K562 (cell line): ENCODE measurements around the gene MTA2. TPM values are rescaled to one million over a fixed set of nuclear protein-coding genes. Genes with fewer than 3 reads are reported as not detected.

Experiments used
- AFF1 ChIP-seq, 2 experiments: fragments of 450-650 bp; IDR thresholded peaks; 2 replicates each; pipeline ENCODE4 v1.6.1; 2018; ENCODE audit warnings: mild to moderate bottlenecking in 2 of 2, low read depth in 1 of 2; ENCODE audit not compliant: partially characterized antibody in 2 of 2
- ATF1 ChIP-seq, 2 experiments: fragments of 450-650 bp in 1 of 2; IDR thresholded peaks; 2 replicates each; pipeline ENCODE4 v1.6.1; 2016; ENCODE audit warnings: missing compliant biosample characterization in 1 of 2, missing genetic modification characterization in 1 of 2
- CLOCK ChIP-seq: fragments of 250-450 bp; sonication (Bioruptor Pico); IDR thresholded peaks from 2 replicates; pipeline ENCODE4 v1.4.0; 2020; ENCODE audit warnings: mild to moderate bottlenecking, moderate library complexity, borderline replicate concordance
- ETS1 ChIP-seq: conservative IDR thresholded peaks from 2 replicates; pipeline ENCODE4 v1.6.1; 2011; ENCODE audit warnings: low read depth, mild to moderate bottlenecking, low read length; ENCODE audit not compliant: control insufficient read depth
- MNT ChIP-seq, 2 experiments: fragments of 450-650 bp; conservative IDR thresholded peaks; 2 replicates each; pipeline ENCODE4 v1.6.1; 2017; ENCODE audit warnings: mild to moderate bottlenecking in 2 of 2, moderate library complexity in 2 of 2
- MTA3 ChIP-seq: fragments of 450-650 bp; formaldehyde crosslinking; IDR thresholded peaks from 2 replicates; pipeline ENCODE4 v1.6.1; 2017; ENCODE audit warnings: mild to moderate bottlenecking, borderline replicate concordance
- MXI1 ChIP-seq: IDR thresholded peaks from 2 replicates; pipeline ENCODE4 v1.6.1; 2011; ENCODE audit warnings: low read depth, mild to moderate bottlenecking, improper control_type of control experiment, low read length
- RB1 ChIP-seq: fragments of 450-650 bp; IDR thresholded peaks from 2 replicates; pipeline ENCODE4 v1.6.1; 2017; ENCODE audit warnings: low read depth, mild to moderate bottlenecking
- SAFB ChIP-seq: fragments of 200-400 bp; formaldehyde crosslinking; IDR thresholded peaks from 2 replicates; pipeline ENCODE4 v1.6.1; 2017; ENCODE audit warnings: low read depth, low read length, borderline replicate concordance
- SMC3 ChIP-seq: conservative IDR thresholded peaks from 2 replicates; pipeline ENCODE4 v1.6.1; 2011; ENCODE audit warnings: low read depth, low read length, improper control_type of control experiment; ENCODE audit not compliant: insufficient read depth
- TAF1 ChIP-seq: IDR thresholded peaks from 2 replicates; pipeline ENCODE4 v1.6.1; 2011; ENCODE audit warnings: mild to moderate bottlenecking, low read length, moderate library complexity; ENCODE audit not compliant: insufficient read depth, control insufficient read depth, severe bottlenecking; ENCODE audit errors: extremely low read depth
- YY1 ChIP-seq, 3 experiments: IDR thresholded peaks; 2 replicates each; pipeline ENCODE4 v1.6.1; 2011; ENCODE audit warnings: low read length in 2 of 3, mild to moderate bottlenecking in 2 of 3, moderate library complexity in 2 of 3, borderline replicate concordance in 1 of 3, control low read depth in 1 of 3, low read depth in 1 of 3; ENCODE audit not compliant: insufficient read depth in 3 of 3, insufficient replicate concordance in 2 of 3, control insufficient read depth in 1 of 3, insufficient read length in 1 of 3; ENCODE audit errors: extremely low read depth in 1 of 3
- ZNF445 ChIP-seq: fragments of 250-450 bp; sonication (Bioruptor Pico); IDR thresholded peaks from 2 replicates; pipeline ENCODE4 v1.4.0; 2020; ENCODE audit warnings: low read depth, mild to moderate bottlenecking, moderate library complexity
- ZNF764 ChIP-seq: fragments of 250-450 bp; sonication (Bioruptor Pico); IDR thresholded peaks from 2 replicates; pipeline ENCODE4 v1.4.0; 2020; ENCODE audit warnings: low read depth, mild to moderate bottlenecking, moderate library complexity
- polyA plus RNA-seq, 8 experiments: library from polyadenylated mRNA; depleted of rRNA in 4 of 8; stranded (reverse) in 5 of 8; unstranded in 3 of 8; fragments of >200 nt; fragmentation: Nextera tagmentation in 2 of 8; fragmentation: Illumina TruSeq in 1 of 8; extraction: Ambion mirVana in 2 of 8; extraction: Trizol in 1 of 8; gene quantifications; 2 replicates each; pipeline versions ENCODE4 v1.2.1 to v1.2.3, GENCODE V29; 2011 to 2014; ENCODE audit warnings: inconsistent platforms in 1 of 8, missing spikeins in 1 of 8
- total RNA-seq, 7 experiments: library from RNA; depleted of rRNA in 6 of 7; stranded (reverse); fragments of >200 nt in 6 of 7; fragmentation: Illumina TruSeq in 2 of 7; extraction: Trizol in 2 of 7; gene quantifications; 2 replicates each; pipeline versions ENCODE4 v1.2.1 to v1.2.3, GENCODE V29; 2011 to 2021; ENCODE audit warnings: low replicate concordance in 1 of 7

The MTA2 gene
- total and polyA plus RNA-seq, 9 of the 15 experiments (the other 6 are each of a cell fraction or from before 2014, with no cell fraction given): 6.2 to 220 (median 172) TPM

- no peak for TF ChIP-seq AFF1 (IDR thresholded peaks at IDR 0.05; ENCODE audit: low read depth in 1 of 2, partially characterized antibody in 2 of 2)
- TF ChIP-seq SMC3: 0 out of 2 replicates have a peak, but pooled peaks have one; percentile 18
- TF ChIP-seq YY1 (IDR thresholded peaks at IDR 0.05; ENCODE audit: borderline replicate concordance in 1 of 3, control insufficient read depth in 1 of 3, extremely low read depth in 1 of 3, insufficient read depth in 3 of 3, insufficient read length in 1 of 3, insufficient replicate concordance in 2 of 3, low read depth in 1 of 3, low read length in 2 of 3): peak in 2 of 3 experiments; percentile 65 to 80
- TF ChIP-seq MNT (conservative IDR thresholded peaks at IDR 0.05): peak in 1 of 2 experiments; percentile 57; a peak in 2 of 4 replicates
- TF ChIP-seq ZNF764: no peak
- TF ChIP-seq SAFB: no peak
- TF ChIP-seq MTA3: no peak; the same call in 1 of the 2 replicates
- TF ChIP-seq ATF1 (CRISPR knock-in tag; IDR thresholded peaks at IDR 0.05): no peak
- TF ChIP-seq ATF1 (tag; IDR thresholded peaks at IDR 0.05): no peak; the same call in 1 of the 2 replicates
- peak; percentile 45 for TF ChIP-seq TAF1
- no peak for TF ChIP-seq MXI1
- TF ChIP-seq CLOCK (CRISPR knock-in tag): no peak
- TF ChIP-seq RB1: peak; percentile 93
- TF ChIP-seq ZNF445: no peak
- peak; percentile 54; the same call in 1 of the 2 replicates for TF ChIP-seq ETS1
Observed at GRCh38 chr11:62612366-62613290, 11.0 kb upstream of the MTA2 start, which contains the start of the genes EML3 and ROM1 (continued).
